ENCODE measurements around the gene FGGY.
A peak's percentile ranks its signal among the peaks of the same experiment; 100 is the strongest.

The FGGY gene

DNA sequence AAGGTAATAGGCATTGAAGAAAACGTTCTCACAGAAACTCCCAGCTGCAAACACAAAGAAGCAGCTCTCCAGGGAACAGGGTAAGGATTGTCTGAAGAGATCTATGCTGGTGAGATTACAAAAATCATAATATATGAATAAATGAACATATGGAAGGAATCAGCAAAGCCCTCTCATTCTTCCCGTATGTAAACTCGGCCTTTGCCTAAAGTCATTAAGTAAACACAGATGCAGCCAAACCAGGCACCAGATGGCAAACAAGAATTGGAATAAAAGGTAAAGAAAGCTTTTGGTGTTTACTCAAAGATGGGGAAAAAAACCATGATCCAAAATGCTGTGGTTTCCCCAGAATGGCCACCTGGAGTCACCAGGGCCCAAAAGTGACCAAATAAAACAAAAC is 441.3 kb downstream of the FGGY start:
- no peak for DNase-seq (ENCODE audit: low spot score)

DNA sequence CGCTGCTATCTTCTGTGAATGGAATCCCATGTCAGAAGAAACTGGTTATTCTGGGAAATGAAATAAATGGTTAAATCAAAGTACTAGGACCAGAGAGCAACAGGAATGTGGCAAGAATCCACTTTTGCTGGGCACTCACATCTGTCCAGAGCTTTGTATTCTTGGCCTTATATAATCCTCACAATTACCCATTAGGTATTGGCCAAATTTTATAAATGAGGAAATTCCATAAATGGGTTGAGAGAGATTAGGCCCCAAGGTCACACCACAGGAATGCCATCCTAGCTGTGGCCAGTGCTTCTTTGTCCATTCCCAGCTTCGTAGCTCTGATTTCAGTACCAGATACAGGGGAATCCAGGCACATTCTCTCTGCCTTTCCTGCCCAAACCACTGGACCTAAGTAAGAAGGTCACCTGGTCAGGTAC is 441.7 kb downstream of the FGGY start:
- DNase-seq (ENCODE audit: low spot score): no peak

DNA sequence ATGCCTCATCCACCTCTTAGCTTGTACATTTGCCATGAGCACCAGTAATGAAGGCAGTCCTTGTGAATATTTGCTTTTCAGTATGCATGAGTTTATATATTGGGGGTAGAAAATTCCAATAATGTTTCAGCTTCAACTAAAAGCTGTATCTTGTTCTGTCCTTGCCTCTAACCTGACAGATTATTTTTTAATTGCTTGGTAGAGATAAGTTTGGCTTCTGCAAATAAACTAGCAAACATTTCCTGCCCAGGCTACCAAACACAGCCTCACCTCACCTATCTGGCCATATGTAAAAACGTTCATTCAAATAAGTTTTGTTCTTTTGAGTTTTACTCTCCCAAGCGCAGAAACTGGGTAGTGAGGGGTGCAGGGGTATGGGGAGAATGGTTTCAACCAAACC is 442.2 kb downstream of the FGGY start:
- DNase-seq (ENCODE audit: low spot score): no peak

DNA sequence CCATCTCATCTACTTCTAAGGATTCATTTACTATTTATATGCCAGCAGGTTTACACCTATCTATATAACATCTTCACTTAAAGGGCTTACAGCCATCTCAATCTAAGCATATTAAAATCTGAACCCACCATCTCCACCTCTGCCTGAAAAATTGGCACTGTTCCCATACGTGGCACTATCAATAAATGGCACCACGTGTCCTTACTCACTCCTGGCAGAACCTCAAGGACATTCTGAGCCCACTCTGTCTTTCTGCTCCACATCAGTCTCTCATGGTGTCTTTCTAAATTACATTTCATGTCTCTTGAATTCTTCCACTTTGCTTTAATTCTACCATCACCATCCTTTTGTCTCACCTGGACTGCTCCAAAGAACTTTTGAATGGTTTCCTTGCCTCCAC is 445.6 kb downstream of the FGGY start:
- no peak for DNase-seq (ENCODE audit: low spot score)

DNA sequence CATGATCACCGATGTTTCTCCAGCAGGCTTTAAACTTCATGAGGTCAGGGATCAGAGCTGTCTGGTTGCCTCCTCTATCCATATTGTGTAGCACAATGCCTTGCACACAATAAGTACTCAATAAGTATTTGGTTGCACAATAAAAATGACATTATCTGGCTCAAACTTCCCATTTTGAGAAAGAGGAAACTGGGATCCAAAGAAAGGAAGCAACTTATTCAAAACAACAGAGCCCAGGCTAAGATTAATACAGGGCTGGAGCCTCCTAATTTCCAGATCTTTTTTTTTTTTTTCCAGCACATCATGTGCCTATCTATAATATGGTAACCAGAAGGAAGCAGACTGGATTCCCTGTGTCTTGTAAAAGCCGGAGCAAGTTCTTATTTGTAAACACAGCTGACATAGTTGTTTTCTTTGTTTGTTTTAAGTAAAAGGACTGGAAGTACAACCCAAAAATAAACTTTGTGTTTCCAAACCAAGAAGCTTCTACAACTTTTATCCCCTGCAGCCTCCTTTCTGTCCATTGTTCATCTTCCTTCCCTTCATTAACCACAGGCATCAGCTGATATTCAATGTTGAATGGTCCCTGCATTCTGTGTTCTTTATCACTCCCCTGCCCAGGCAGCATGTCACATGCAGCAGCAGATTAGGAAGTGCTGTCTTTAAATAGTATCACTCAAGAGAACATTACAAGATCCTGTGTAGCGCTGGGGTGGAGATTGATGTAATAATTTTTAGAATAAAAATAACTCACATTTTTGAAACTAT is 446.6 kb downstream of the FGGY start:
- DNase-seq (ENCODE audit: low spot score): no peak

DNA sequence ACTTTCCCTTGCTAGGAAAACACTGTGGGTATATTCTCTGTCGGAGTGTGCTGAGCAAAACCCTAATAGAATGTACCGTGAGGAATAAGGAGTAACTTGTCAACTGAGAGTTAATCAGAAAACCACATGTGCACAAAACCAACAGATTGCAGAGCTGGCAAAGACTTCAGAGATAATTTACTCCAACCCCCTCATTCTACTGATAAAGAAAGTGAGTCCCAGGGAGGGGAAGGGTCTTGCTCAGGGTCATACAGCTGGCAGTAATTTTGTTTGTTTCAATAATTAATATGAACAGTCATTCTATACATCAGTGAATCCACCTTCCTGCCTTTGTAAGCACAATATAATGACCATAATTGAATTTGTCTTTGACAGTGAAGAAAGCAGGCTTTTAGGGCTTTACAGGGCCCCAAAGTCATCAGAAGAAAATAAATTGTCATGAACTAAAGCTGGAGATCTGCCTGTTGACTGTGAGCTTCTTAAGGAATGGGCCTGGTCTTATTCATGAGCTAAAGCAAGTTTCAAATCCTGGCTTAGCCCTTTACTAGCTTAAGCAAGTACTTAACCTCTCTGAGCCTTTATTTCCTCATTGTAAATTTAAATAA is 450.6 kb downstream of the FGGY start:
- DNase-seq (ENCODE audit: low spot score): no peak

DNA sequence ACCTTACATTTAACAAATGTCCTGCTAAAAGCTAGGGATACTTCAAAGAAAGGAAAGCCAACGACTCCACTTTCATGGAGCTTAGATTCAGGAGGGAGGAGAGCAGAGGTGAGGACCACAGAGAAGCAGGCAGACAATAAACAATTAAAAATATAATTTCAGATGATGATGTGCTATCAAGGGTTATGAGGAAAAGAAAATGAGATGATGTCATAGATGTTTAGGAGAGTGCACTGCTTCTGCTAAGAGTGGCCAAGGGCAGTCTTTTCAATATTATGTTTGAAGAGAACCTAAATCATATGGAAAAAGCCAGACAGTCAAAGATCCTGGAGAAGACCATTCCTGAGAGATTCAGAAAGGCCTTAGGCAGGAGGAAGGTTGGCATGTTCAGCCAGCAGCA is 451.2 kb downstream of the FGGY start:
- DNase-seq (ENCODE audit: low spot score): no peak

DNA sequence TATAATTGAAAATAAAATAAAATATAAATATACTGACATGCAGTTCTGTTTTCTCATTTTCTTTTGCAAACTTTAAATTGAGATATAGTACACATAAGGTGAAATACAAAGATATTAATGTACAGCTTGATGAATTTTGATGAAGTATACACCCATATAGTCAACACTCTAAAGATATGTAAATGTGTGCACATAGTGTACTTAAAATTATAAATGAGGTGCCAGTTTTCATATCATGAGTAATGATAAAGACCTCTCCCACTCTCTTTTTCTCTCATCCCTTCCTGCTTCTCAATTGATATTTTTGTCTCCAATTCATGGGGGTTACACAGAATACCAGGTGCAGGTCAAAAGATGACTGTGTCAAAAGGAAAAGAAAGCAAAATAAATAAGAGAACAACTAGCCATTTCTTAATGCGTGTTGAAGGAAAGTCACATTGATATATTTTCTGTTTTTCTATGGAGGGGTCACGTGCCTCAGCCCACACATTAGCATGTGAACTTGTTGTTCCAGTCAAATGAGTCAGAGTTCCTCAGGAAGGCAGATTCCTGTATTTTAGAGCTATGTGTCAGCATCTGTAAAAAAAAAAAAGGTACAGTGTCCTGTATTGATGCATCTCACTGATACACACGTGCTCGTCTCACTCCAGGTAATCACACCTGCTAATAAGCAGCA is 453.6 kb downstream of the FGGY start:
- no peak for DNase-seq (ENCODE audit: low spot score)

DNA sequence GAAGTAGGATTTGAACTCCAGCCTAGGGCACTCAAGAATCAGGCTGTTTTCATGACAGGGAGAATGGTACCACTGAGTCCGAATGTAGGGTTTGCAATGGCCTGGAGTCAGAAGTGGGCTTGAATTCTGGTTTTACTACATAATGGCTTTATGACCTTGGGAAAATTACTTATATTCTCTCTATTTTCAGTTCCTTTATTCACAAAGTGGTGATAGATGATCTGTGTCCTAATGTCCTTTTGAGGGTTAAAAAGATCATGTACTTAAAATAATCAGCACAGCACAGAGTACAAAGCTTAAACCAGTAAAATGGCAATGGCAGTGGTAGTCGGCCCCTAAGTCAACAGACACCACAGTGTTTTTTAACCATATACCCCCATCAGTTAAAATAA is 454.1 kb downstream of the FGGY start:
- no peak for DNase-seq (ENCODE audit: low spot score)

DNA sequence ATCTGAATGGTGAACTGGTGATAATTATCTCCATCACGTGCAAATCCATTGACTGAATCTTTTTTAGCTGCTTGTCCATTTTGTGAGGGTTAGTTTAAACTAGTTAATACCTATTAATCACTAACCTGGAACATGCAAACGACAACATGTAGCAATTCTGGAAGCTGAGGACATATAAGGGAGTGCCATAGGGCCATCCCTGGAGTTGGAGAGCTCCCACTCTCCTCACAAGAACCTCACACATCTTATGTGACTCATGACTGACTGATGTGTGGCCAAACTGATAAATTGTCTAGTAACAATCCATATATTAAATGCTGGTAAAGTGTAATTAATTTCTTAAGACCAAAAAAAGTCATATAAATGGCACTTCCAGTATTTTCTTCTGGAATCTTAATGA is 454.9 kb downstream of the FGGY start:
- no peak for DNase-seq (ENCODE audit: low spot score)

DNA sequence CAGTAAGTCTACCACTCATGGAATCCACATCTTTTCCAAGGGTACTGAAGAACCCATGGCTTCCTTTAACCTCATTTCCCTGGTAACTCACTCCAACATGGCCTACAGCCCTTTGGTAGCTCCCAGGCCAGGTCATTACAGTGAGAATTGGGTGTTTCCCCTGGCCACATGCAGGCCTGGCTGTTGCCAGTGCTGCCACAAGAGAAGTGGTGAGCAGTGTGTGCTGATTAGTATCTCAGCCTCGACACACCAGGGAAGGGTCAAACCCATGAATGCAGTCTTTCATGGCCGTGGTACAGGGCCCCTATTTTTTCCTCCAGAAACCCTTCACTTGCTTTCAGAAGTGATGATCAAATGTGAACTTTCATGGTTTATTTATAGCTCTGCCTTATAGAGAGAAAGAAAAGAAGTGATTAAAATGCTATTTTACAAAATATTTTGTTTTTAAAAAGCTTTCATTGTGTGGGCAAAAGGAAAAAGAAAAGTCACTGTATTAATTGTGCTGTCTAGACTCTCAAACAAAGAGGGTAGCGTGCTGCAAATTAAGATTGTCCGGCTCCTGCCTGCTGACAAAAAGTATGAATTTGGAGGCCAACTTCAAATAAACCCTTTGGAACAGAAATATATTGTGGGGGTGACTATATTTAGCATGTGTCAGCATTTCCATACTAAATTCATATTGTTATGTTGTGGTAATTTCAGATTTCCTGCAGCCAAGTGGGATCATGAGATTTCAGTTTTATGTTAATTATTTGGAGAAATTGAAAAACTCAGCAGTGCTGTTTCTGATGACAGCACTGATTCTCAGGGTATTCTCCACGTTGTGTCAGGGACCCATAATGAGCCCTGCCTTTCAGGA is 455.9 kb downstream of the FGGY start:
- no peak for DNase-seq (ENCODE audit: low spot score)

DNA sequence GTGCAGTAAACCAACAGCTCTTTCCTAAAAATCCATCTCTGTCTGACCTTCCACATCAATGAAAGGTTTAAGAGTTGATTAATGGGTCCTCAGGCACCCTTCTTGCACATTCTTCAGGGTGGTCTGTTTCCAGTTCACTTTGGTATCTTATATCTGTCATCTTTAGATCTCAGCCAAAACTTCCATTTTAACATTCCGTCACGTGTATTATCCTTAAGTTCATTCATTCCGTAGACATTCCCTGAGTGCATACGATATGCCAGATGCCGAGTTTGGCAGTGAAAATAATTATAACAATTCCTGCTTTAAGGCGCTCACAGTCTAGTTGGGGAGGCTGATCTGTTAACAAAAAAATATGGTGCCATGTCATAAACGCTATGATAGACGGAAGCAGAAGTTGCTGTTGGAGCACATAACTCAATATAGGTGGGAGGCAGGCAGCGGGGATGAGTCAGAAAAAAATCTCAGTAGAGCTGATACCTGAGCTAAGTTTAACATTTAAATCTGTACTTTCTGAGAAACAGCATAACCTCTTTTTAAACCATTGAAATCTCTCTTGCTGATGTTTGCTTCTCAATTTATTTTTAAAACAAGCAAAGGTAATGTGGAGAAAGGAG is 458.3 kb downstream of the FGGY start:
- no peak for DNase-seq (ENCODE audit: low spot score)

DNA sequence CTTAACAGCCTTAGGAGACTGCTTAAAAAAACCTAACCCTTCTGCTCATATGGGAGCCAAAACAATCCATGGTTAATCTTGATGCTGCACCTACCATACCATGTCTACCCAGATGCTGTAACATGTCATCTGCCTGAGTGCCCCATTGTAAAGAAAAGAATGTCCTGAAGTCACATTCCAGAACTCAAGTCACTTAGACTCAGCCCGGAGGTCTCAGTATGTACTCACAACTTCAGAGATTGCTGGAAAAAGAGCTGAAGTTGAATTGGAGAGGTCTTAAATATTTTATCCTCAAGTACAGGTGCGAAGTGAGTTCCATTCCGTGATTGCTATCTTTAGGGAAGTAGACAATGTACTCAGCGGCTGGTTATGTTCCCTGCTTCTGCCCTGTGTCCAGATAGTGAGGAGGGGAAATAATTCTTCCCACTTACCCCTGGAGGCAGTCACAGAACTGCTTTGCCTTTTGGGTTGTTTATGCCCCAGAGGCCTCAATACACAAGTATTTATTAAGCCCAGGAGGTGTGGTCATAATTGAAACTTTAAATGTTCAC is 460.4 kb downstream of the FGGY start:
- no peak for DNase-seq (ENCODE audit: low spot score)

DNA sequence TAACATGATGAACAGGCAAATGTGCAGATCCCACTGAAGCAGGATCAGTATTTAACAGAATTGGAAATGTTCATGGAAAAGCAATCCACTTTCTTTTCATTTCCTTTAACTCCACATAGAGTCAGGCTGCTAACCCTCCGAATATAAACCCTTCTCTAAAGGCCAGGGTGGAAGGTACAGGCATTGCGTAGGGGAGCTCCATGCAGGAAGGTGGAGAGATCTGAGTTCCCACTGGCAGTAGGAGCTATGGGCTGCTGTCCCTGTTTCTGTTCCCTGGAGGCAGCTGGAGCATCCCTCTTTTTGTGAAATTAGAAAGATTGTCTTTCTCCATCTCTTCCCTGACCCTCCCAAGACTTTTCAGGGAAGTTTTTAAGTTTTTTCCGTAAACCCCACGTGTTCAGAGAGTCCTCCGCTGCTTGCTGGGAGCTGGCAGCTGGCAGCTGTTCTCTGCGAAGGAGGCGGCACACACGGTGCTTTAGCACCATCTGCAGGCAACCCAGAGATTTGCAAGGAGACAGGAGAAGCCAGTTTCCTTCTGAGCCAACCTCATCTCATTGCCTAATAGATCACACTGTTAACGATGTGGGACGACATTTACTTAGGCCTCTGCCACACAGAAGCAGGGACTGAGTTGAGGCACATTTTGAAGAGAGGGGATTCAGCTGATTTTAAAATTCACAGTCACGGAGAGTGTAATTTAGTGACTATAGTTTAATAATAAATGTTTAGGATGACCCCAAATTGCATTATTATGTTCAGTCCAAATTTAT is 462.4 kb downstream of the FGGY start:
- DNase-seq (ENCODE audit: low spot score): peak; percentile 87

DNA sequence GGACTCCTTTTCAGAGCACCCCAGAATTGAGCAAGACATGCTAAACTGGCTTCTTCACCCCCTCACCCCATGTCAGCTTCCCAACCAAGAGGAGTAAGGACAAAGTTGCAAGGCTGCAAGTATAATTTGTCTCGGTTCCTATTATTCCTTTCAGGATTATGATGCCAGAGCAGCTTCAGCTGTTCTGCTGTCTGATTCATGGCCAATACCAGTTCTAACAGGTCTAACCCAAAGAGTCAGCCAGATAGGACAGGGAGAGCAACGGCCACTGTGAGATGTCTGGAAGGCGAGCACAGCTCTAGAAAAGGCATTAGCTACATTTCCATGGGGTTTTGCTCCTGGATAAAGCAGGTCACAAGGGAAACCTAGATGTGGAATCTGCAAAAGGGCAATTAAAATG is 464.5 kb downstream of the FGGY start:
- DNase-seq (ENCODE audit: low spot score): no peak

DNA sequence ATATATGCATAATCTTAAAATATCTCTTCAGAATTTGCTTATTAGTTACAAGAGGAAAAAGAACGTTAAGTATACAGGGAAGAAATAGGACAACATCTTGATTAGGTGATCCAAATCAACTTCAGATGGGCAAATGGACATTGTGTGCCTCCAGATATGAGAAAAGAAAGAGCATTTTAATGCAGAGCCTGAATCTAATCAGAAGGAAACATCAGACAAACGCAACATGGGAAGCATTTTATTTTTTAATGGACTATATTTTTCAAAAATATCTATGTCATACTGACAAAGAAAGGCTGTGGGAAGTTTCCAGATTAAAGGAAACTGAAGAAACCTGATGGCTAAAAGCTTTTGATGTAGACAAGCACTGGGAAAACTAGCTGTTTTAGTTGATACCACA is 466.5 kb downstream of the FGGY start:
- no peak for DNase-seq (ENCODE audit: low spot score)

DNA sequence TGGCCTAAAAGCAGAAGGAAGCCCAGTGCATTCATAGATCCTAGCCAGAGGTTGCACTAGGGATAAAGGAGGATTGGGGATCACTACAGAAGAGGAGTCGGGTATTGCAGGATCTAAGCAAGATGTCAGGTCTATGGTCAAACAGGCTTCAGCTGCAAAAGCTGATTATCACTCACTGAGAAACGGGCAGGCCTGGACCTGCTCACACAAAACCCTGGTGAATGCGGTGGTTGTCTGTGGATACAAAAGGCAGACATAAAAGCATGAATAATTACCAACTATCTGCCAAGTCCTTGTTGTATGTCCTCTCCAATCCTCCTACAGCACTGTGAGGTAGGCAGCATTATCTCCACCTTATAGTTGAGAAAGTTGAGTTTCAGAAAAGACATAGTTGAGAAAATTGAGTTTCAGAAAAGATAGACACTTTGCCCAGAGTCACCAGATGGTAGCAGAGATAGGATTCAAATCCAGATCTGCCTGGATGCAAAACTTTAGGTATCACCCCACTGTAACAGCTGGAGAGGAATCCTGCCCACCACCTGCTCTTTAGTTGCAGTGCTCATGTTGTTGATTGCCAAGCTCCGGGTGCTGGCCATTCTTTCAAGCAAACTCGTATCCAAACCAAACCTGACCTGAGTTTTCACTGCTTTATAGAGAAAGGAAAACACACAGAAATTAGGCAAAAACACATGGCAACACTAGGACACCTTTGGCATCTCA is 468.3 kb downstream of the FGGY start:
- no peak for DNase-seq (ENCODE audit: low spot score)

DNA sequence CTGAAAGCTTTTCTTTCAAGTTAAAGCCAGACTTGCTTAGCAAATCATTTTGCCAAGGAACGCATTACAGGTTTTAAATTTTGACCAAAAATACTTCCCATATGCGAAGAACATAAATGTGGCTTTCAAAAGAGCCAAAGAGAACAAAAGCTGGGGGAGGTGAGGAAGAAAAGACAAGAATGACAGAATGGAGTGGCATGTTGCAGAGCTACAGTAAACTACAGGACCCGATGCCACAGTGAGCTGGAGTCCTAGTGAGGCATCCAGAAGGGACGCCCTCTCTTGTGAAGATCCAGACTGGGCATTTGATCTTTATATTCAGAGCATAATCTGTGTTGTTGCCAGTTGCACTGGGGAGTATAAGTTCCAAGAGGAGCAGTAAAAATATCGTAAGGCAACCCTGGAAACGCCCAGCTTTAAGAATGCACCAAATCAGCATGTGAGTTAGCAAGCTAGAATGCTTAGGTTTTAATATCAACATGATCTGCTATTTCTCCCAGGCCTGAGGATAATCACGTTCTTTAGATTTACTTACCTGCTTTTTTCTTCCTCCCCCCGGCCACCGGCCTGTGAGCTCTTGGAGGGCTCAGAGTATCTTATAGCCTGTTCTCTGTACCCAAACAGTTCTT is 469.4 kb downstream of the FGGY start:
- no peak for DNase-seq (ENCODE audit: low spot score)

DNA sequence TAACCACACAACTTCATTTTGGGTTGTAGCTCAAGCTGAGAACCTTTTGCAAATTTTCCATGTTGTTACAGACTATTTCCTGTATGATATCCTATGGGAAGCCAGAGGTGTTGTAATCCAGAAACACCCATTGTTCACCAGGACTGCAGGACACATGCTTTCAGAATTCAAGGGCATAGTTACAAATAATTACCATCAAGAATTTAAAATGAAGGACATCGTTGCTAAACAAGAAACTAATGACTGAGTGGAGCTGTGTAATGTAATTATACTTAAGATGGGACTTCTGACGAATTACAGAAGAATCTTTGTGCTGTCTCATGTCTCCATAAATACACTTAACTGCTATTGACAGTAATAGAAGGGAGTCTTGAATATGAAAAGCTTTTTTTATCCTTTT is 470.2 kb downstream of the FGGY start:
- no peak for DNase-seq (ENCODE audit: low spot score)

Measured in D341Med (cell line).